H1 (cell line): ENCODE measurements around the gene OR4K17. TPM values are rescaled to one million over a fixed set of nuclear protein-coding genes. Genes with fewer than 3 reads are reported as not detected.

Experiments
- CHD1 ChIP-seq: IDR thresholded peaks from 2 replicates; pipeline ENCODE4 v1.6.1; 2012; ENCODE audit warnings: low read depth, low read length, improper control_type of control experiment
- GABPA ChIP-seq: IDR thresholded peaks from 2 replicates; pipeline ENCODE4 v1.6.1; 2011; ENCODE audit warnings: mild to moderate bottlenecking, low read length, moderate library complexity, borderline replicate concordance; ENCODE audit not compliant: insufficient read depth
- GTF2F1 ChIP-seq: IDR thresholded peaks from 2 replicates; pipeline ENCODE4 v1.6.1; 2012; ENCODE audit warnings: low read depth, low read length, improper control_type of control experiment, borderline replicate concordance
- HDAC2 ChIP-seq, 2 experiments: fragments of 300-600 bp in 1 of 2; sonication (generic) in 1 of 2; IDR thresholded peaks; 2 replicates each; pipeline ENCODE4 v1.6.1; 2011 to 2012; ENCODE audit warnings: low read depth in 2 of 2, low read length in 2 of 2, mild to moderate bottlenecking in 2 of 2, moderate library complexity in 2 of 2, borderline replicate concordance in 1 of 2, inconsistent platforms in 1 of 2
- KDM5A ChIP-seq: fragments of 200-600 bp; IDR thresholded peaks from 2 replicates; pipeline ENCODE4 v1.7.1; 2012; ENCODE audit warnings: mild to moderate bottlenecking, low read length, inconsistent platforms, mixed read lengths
- MAX ChIP-seq: IDR thresholded peaks from 2 replicates; pipeline ENCODE4 v1.6.1; 2012; ENCODE audit warnings: inconsistent platforms
- RAD21 ChIP-seq, 2 experiments: IDR thresholded peaks in 1 of 2; conservative IDR thresholded peaks in 1 of 2; 2 replicates each; pipeline ENCODE4 v1.6.1; 2011; ENCODE audit warnings: low read depth in 2 of 2, low read length in 2 of 2, improper control_type of control experiment in 1 of 2, inconsistent platforms in 1 of 2, mild to moderate bottlenecking in 1 of 2, moderate library complexity in 1 of 2
- SP2 ChIP-seq: IDR thresholded peaks from 2 replicates; pipeline ENCODE4 v1.6.1; 2012; ENCODE audit warnings: mild to moderate bottlenecking, low read length, inconsistent platforms
- TAF1 ChIP-seq: IDR thresholded peaks from 2 replicates; pipeline ENCODE4 v1.6.1; 2011; ENCODE audit warnings: mild to moderate bottlenecking, low read depth, low read length
- TAF7 ChIP-seq: optimal IDR thresholded peaks from 2 replicates; pipeline ENCODE3; 2011; ENCODE audit warnings: low read depth, mild to moderate bottlenecking, inconsistent platforms, low read length, moderate library complexity, borderline replicate concordance
- polyA plus RNA-seq, 7 experiments: library from polyadenylated mRNA; depleted of rRNA in 3 of 7; stranded (reverse) in 5 of 7; unstranded in 2 of 7; fragments of >200 nt in 5 of 7; fragments of 200-250 nt in 2 of 7; gene quantifications; 1 replicate in 5 of 7; 2 replicates in 1 of 7; 4 replicates in 1 of 7; pipeline versions ENCODE4 v1.2.1 to v1.2.3, GENCODE V29; 2011 to 2013; ENCODE audit warnings: missing spikeins in 2 of 7, mixed read lengths in 2 of 7
- total RNA-seq: library from RNA; stranded (reverse); fragmentation: NEBNext Ultra II Directional; extraction: Animal tissue kit (Norgen Biotek cat#: 25700); gene quantifications from 2 replicates; pipeline ENCODE4 v1.2.1, GENCODE V29; 2021
- TF ChIP-seq, protein P1 (sequence below): fragments of 300-600 bp; sonication (generic); IDR thresholded peaks from 2 replicates; pipeline ENCODE4 v1.7.1; 2012; ENCODE audit warnings: low read length, moderate library complexity, mild to moderate bottlenecking, inconsistent platforms; ENCODE audit not compliant: insufficient replicate concordance

Gene OR4K17
- total and polyA plus RNA-seq, 2 of the 8 experiments (the other 6 are each of a cell fraction or from before 2014, with no cell fraction given), result not detected

DNA sequence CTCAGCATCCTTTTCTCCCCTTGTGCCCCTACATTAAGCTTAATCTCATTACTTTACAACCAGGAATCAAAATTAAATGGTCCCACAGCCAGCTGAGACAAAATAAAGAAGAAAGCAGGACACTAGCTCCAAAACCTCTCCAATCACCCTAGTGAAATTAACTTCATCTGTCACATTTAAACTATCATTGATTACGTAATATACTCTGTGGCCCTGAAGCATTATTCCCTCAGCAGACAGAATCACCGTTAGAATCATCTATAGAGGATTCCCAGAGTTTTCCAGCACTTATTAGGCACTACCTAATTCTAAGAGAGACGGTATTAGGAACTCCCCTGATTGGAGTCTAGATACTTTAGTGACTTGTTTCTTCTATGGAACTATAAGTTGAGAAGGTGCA, at the start of gene OR4K17 (continued):
- TF ChIP-seq, protein P1, sequence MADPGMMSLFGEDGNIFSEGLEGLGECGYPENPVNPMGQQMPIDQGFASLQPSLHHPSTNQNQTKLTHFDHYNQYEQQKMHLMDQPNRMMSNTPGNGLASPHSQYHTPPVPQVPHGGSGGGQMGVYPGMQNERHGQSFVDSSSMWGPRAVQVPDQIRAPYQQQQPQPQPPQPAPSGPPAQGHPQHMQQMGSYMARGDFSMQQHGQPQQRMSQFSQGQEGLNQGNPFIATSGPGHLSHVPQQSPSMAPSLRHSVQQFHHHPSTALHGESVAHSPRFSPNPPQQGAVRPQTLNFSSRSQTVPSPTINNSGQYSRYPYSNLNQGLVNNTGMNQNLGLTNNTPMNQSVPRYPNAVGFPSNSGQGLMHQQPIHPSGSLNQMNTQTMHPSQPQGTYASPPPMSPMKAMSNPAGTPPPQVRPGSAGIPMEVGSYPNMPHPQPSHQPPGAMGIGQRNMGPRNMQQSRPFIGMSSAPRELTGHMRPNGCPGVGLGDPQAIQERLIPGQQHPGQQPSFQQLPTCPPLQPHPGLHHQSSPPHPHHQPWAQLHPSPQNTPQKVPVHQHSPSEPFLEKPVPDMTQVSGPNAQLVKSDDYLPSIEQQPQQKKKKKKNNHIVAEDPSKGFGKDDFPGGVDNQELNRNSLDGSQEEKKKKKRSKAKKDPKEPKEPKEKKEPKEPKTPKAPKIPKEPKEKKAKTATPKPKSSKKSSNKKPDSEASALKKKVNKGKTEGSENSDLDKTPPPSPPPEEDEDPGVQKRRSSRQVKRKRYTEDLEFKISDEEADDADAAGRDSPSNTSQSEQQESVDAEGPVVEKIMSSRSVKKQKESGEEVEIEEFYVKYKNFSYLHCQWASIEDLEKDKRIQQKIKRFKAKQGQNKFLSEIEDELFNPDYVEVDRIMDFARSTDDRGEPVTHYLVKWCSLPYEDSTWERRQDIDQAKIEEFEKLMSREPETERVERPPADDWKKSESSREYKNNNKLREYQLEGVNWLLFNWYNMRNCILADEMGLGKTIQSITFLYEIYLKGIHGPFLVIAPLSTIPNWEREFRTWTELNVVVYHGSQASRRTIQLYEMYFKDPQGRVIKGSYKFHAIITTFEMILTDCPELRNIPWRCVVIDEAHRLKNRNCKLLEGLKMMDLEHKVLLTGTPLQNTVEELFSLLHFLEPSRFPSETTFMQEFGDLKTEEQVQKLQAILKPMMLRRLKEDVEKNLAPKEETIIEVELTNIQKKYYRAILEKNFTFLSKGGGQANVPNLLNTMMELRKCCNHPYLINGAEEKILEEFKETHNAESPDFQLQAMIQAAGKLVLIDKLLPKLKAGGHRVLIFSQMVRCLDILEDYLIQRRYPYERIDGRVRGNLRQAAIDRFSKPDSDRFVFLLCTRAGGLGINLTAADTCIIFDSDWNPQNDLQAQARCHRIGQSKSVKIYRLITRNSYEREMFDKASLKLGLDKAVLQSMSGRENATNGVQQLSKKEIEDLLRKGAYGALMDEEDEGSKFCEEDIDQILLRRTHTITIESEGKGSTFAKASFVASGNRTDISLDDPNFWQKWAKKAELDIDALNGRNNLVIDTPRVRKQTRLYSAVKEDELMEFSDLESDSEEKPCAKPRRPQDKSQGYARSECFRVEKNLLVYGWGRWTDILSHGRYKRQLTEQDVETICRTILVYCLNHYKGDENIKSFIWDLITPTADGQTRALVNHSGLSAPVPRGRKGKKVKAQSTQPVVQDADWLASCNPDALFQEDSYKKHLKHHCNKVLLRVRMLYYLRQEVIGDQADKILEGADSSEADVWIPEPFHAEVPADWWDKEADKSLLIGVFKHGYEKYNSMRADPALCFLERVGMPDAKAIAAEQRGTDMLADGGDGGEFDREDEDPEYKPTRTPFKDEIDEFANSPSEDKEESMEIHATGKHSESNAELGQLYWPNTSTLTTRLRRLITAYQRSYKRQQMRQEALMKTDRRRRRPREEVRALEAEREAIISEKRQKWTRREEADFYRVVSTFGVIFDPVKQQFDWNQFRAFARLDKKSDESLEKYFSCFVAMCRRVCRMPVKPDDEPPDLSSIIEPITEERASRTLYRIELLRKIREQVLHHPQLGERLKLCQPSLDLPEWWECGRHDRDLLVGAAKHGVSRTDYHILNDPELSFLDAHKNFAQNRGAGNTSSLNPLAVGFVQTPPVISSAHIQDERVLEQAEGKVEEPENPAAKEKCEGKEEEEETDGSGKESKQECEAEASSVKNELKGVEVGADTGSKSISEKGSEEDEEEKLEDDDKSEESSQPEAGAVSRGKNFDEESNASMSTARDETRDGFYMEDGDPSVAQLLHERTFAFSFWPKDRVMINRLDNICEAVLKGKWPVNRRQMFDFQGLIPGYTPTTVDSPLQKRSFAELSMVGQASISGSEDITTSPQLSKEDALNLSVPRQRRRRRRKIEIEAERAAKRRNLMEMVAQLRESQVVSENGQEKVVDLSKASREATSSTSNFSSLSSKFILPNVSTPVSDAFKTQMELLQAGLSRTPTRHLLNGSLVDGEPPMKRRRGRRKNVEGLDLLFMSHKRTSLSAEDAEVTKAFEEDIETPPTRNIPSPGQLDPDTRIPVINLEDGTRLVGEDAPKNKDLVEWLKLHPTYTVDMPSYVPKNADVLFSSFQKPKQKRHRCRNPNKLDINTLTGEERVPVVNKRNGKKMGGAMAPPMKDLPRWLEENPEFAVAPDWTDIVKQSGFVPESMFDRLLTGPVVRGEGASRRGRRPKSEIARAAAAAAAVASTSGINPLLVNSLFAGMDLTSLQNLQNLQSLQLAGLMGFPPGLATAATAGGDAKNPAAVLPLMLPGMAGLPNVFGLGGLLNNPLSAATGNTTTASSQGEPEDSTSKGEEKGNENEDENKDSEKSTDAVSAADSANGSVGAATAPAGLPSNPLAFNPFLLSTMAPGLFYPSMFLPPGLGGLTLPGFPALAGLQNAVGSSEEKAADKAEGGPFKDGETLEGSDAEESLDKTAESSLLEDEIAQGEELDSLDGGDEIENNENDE, result no peak
- TF ChIP-seq MAX (no peak), KDM5A (no peak), GABPA (no peak), SP2 (no peak), TAF1 (no peak), TAF7 (no peak), GTF2F1 (no peak), CHD1 (no peak), RAD21 (IDR thresholded peaks at IDR 0.05 in 1 of 2, conservative IDR thresholded peaks at IDR 0.05 in 1 of 2; ENCODE audit: low read depth in 2 of 2, low read length in 2 of 2) (no peak), HDAC2 (IDR thresholded peaks at IDR 0.05; ENCODE audit: borderline replicate concordance in 1 of 2, low read depth in 2 of 2, low read length in 2 of 2) (no peak)
- TF ChIP-seq, all 59 proteins: peak for 0
